HG03520 (cell line): ENCODE results near the gene ZBTB24.

Source experiments
- ATAC-seq: cut with Tn5 transposase; IDR thresholded peaks from one replicate; pipeline ENCODE4 v1.9.1; 2021; ENCODE audit warnings: mild to moderate bottlenecking, moderate library complexity; ENCODE audit not compliant: unreplicated experiment

The ZBTB24 gene

DNA sequence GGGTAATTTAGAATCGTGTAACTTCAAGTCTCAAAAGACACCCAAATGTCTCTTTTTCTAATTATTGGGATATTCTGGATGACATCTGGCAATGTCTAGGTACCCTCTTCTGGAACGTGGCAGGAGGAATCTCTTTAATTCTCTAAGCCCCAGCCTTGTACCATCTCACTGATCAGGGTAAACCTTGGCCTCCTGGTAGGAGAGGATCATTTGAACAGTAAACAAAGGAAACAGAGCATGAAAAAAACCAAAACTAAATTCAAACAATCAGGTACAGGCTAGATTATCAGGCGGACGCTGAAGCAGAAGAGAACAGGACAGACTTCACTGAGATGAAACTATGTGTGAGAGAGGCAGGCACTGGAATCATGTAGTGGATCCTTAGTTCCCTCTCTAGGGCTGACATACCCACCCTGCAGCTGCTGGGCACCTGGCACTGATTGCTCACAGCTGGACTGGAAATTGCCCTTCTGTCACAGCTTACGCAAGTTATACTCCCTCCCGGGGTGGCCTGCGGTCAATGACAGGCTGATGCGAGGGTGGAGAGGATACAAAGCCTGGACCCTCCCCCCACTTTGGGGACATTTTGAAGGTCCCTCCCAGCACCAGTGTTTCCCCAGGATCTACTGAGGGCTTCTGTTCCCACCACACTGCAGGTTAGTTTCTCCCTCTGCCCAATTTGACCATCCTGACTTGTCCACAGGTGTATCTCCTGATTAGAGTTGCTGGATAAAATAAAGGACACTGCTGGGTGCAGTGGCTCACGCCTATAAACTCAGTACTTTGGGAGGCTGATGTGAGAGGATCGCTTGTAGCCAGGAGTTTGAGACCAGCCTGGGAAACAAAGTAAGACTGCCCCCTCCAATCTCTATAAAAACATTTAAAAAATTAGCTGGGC, 20.6 kb upstream of the ZBTB24 start:
- no peak for ATAC-seq

GRCh38 chr6:109498936-109499335, 15.9 kb upstream of the ZBTB24 start:
- ATAC-seq, result no peak

- ATAC-seq, result no peak
Observed at GRCh38 chr6:109498052-109498451, 15.0 kb upstream of the ZBTB24 start.

DNA sequence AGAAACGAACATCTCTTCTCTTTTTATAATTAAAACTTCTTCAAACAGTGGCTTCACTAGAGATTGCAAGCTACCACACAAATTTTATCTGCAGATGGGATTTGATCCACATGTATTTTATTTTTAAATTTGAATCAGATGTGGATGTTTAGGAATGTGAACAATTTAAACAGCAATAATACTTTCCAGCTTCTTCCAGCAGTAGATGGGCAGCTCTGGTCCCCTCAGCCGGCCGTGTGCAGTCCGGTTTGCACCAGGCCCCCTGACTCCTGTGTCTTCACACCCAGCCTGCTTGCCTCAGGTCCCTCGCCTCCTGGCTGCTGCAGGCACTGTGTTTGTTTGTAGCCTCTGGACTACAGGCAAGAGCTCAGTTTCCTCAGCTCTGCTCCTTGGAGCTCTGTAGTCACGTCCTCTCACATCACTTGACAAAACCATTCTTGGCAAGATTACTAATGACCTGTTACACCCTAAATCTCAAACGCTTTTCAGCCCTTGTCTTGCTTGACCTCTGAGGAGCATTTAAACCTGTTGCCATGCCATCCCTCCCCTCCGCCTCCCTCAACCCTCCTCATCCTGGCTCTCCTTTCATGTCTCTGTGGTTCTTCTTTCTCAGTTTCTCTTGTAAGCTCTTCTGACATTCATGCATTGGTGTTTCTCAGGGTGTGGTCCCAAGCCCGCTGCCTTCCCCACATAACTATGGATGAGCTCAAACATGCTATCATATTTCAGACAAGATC, 13.2 kb upstream of the ZBTB24 start:
- no peak for ATAC-seq

DNA sequence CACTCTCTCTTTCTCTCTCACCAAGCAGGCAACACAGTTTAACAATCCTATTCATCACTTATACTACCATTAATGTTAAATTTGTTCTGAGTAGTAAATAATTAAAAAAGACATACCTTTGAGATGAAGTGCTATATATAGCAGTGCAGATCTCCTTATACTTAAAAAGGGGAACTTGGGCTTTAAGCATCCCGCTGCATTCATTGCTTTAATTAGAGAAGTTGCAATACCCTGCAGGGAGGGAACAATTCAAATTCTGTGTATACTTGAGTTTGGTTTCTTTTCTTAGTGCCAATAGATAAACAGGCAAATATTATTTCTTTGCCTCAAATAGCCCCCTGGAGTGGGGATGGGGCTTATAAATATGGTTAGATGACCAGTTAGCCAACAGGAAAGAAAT, 10.8 kb upstream of the ZBTB24 start:
- no peak for ATAC-seq

- ATAC-seq, result peak; percentile 46
Observed at GRCh38 chr6:109491207-109491938, 8.4 kb upstream of the ZBTB24 start.

DNA sequence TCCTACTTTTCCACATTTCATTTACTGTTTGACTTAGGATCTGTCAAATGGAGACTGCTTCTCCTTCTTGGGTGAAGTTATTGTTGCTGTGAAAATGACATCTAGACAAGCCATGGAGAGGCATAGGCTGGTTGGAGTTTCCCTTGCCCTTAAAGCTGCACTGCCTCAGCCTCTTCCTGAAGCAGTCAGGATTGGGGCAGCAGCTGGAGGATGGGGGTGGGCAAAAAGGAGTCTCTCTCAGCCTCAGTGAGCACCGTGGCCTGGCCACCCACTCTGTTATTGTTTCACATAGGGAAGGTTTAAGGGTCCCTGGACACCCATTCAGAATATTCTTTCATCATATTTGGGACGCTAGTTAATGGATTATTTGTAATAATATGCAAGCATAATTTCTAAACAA, 7.7 kb upstream of the ZBTB24 start:
- no peak for ATAC-seq

DNA sequence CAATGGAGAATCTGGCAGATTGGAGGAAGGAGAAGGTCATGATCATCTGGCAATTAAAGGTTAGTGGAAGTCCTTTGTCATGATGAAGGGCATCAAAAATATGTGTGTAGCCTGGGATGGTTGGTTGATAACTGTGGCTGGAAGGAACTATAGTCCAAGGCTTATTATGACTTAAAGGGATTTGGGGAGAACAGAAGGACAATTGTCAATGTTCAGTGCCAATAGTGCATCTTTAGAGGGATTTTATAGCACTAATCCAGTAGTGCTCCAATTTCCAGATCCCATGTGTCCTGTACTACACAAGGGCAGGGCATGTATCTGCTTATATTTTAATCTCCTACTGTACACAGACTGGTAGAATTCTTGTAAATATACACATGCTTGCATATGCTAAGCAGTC, 5.0 kb upstream of the ZBTB24 start:
- no peak for ATAC-seq

GRCh38 chr6:109486068-109486467, 3.0 kb upstream of the ZBTB24 start:
- ATAC-seq, result no peak

GRCh38 chr6:109485266-109485935, 2.4 kb upstream of the ZBTB24 start:
- no peak for ATAC-seq

- no peak for ATAC-seq
Observed at GRCh38 chr6:109484122-109484521, 1.1 kb upstream of the ZBTB24 start.

- ATAC-seq, result peak; percentile 1
Observed at GRCh38 chr6:109483735-109484057, 677 bp upstream of the ZBTB24 start.

DNA sequence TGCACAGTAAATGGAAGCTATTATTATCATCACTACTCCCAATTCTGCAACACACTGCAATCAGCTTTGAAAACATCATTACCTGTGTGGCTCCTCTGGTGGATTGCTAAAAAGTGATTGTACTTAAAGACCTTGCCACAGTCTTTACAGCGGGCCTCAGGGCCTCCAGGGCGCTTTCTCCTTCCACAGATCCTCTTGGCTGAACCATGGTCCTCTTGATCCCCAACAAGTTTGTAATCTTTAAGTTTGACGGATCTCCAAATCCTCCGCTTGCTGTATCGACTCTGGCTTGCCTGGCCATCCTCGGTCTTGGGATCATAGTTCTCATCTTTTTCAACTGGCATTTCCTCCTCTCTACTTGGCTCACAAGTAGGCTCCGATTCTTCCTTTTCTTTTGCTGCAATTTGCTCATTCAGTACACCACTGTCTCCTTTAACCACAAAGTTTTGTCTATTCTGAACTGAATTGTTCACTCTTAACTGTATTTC, 2.0 kb downstream of the ZBTB24 start:
- ATAC-seq, result no peak

- ATAC-seq, result no peak
Observed at GRCh38 chr6:109478841-109479624, 4.0 kb downstream of the ZBTB24 start.

GRCh38 chr6:109478222-109478805, 4.7 kb downstream of the ZBTB24 start:
- no peak for ATAC-seq

GRCh38 chr6:109477725-109478124, 5.3 kb downstream of the ZBTB24 start:
- peak; percentile 62 for ATAC-seq

DNA sequence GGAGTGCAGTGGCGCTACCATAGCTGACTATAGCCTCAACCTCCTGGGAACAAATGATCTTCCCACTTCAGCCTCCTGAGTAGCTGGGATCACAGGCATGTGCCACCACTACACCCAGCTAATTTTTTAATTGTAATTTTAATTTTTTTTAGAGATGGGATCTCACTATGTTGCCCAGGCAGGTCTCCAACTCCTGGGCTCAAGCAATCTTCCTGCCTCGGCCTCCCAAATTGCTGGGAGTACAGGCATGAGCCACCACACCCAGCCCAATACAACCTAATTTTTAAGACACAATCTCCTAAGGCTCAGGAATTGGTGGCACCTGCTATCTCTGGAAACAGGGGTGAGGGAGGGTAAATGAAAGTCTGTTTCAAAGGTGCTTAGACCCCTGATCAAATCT, 5.8 kb downstream of the ZBTB24 start:
- ATAC-seq, result no peak

DNA sequence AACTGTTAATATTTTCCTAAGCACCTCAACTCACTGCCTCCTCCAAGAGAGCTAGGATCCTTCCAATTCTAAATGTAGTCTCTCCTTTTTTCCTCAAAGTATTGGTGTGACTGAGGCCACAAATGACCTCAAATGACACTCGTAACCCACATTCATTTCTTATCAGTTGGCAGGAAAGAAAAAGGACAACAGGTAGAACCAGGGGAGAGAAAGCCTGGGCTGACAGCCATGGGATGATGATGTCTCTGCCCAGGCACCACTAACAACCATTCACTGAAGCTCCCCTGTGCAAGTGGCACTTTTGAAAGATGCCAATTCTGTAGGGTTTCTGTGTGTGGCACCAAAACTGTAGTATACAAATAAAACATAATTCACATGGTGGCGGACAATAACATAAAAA, 7.4 kb downstream of the ZBTB24 start:
- ATAC-seq, result no peak

GRCh38 chr6:109474995-109475394, 8.0 kb downstream of the ZBTB24 start:
- no peak for ATAC-seq

DNA sequence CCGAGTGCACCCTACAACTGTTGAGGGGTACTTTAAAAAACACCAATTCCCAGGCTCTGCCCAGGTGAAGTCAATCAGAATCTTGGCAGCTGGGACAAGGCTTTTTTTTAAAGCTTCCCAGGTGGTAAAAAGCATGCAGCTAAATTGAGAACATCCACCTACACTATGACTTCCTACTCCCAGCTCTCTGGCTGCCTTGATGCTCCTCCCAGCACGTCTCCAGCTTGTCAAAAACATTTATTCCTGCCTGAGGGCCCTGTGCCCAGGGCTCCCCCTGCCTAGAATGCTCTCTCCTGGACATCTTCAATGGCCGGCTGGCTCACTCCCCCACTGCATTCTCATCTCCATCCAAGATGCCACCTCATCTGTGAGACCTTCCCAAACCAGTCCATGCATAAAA, 9.9 kb downstream of the ZBTB24 start:
- ATAC-seq, result no peak
